Stimulated activated naive CD8-positive, alpha-beta T cell treated with anti-CD3 and anti-CD28 coated beads, Interleukin-15, amount 100 ng/mL, for 72 hours (primary cell): Measurements from ENCODE around the gene SLC35A4.
"Not testable (repeated sequence)": the region's sequence is repeated elsewhere in the genome, so short reads cannot be mapped to it uniquely, and the experiment has no call there.

Source experiments
- ATAC-seq: fragments of 150-1000 bp; cut with Tn5 transposase; 2 replicates; pipeline ENCODE4 v1.10.0; 2021; ENCODE audit warnings: mild to moderate bottlenecking, moderate library complexity
- DNase-seq, 2 donors: peaks; one replicate each; pipeline ENCODE4 v3.0.0; 2021 to 2022
- H3K27ac Mint-ChIP-seq, 2 donors: one replicate each; pipeline ENCODE4 v1.8.0; 2022; ENCODE audit warnings: mild to moderate bottlenecking in 2 of 2, mixed read lengths in 2 of 2, moderate library complexity in 2 of 2
- H3K27me3 Mint-ChIP-seq: one replicate; pipeline ENCODE4 v1.8.0; 2022; ENCODE audit warnings: mixed read lengths
- H3K4me1 Mint-ChIP-seq: one replicate; pipeline ENCODE4 v1.8.0; 2022; ENCODE audit warnings: mild to moderate bottlenecking, mixed read lengths
- H3K4me3 Mint-ChIP-seq, 2 donors: one replicate each; pipeline ENCODE4 v1.8.0; 2022; ENCODE audit warnings: mild to moderate bottlenecking in 2 of 2, mixed read lengths in 2 of 2, moderate library complexity in 1 of 2
- H3K9me3 Mint-ChIP-seq, 2 donors: one replicate each; pipeline ENCODE4 v1.8.0; 2022; ENCODE audit warnings: mixed read lengths in 2 of 2

Gene SLC35A4

GRCh38 chr5:140568443-140569063 lies 3.9 kb downstream of the SLC35A4 start:
- peak overlapping the region; percentile 60 to 71 for H3K4me3 Mint-ChIP-seq
- no peak for DNase-seq
- H3K27ac Mint-ChIP-seq = peak overlapping the region; percentile 96 to 97
- no peaks in the 10 kb centered on the region for H3K9me3 Mint-ChIP-seq
- H3K4me1 Mint-ChIP-seq = peaks cover 59% of the 10 kb centered on the region
- H3K27me3 Mint-ChIP-seq = no peaks in the 10 kb centered on the region
- no peak for ATAC-seq

GRCh38 chr5:140569197-140569596 lies 4.6 kb downstream of the SLC35A4 start:
- ATAC-seq = no peak
- H3K27me3 Mint-ChIP-seq = no peaks in the 10 kb centered on the region
- H3K9me3 Mint-ChIP-seq = no peaks in the 10 kb centered on the region
- peak overlapping the region; percentile 60 to 71 for H3K4me3 Mint-ChIP-seq
- H3K27ac Mint-ChIP-seq = peak overlapping the region; percentile 96 to 97
- H3K4me1 Mint-ChIP-seq = peaks cover 53% of the 10 kb centered on the region
- no peak for DNase-seq

GRCh38 chr5:140570058-140570457 lies 5.4 kb downstream of the SLC35A4 start:
- ATAC-seq (no peak), DNase-seq (no peak)
- no peaks in the 10 kb centered on the region for H3K27me3 Mint-ChIP-seq
- peaks cover 50% of the 10 kb centered on the region for H3K4me1 Mint-ChIP-seq
- peak overlapping the region; percentile 59 to 93 for H3K27ac Mint-ChIP-seq
- H3K4me3 Mint-ChIP-seq = no peak overlapping the region
- H3K9me3 Mint-ChIP-seq = no peaks in the 10 kb centered on the region

GRCh38 chr5:140570488-140570887 lies 5.9 kb downstream of the SLC35A4 start:
- H3K4me3 Mint-ChIP-seq = no peak overlapping the region
- peak overlapping the region; percentile 59 to 93 for H3K27ac Mint-ChIP-seq
- no peak for ATAC-seq
- no peaks in the 10 kb centered on the region for H3K9me3 Mint-ChIP-seq
- peaks cover 49% of the 10 kb centered on the region for H3K4me1 Mint-ChIP-seq
- H3K27me3 Mint-ChIP-seq = no peaks in the 10 kb centered on the region
- no peak for DNase-seq

- no peaks in the 10 kb centered on the region for H3K27me3 Mint-ChIP-seq
- H3K27ac Mint-ChIP-seq = peak overlapping the region in 1 of 2 donors; percentile 82
- H3K4me3 Mint-ChIP-seq = no peak overlapping the region
- no peak for DNase-seq
- H3K4me1 Mint-ChIP-seq = peaks cover 43% of the 10 kb centered on the region
- no peaks in the 10 kb centered on the region for H3K9me3 Mint-ChIP-seq
- no peak for ATAC-seq
Observed at GRCh38 chr5:140571105-140571504, 6.5 kb downstream of the SLC35A4 start.

- ATAC-seq = no peak
Observed at GRCh38 chr5:140573683-140574082, 9.1 kb downstream of the SLC35A4 start.

GRCh38 chr5:140574165-140574564 lies 9.5 kb downstream of the SLC35A4 start:
- H3K4me3 Mint-ChIP-seq = no peak overlapping the region
- DNase-seq = no peak
- no peaks in the 10 kb centered on the region for H3K27me3 Mint-ChIP-seq
- no peak overlapping the region for H3K27ac Mint-ChIP-seq
- no peaks in the 10 kb centered on the region for H3K9me3 Mint-ChIP-seq
- H3K4me1 Mint-ChIP-seq = peaks cover 12% of the 10 kb centered on the region
- ATAC-seq = no peak

More at GRCh38 chr5:140573683-140574082, 9.1 kb downstream of the SLC35A4 start:
- H3K4me1 Mint-ChIP-seq = peaks cover 17% of the 10 kb centered on the region
- no peak overlapping the region for H3K4me3 Mint-ChIP-seq
- H3K9me3 Mint-ChIP-seq = no peaks in the 10 kb centered on the region
- H3K27me3 Mint-ChIP-seq = no peaks in the 10 kb centered on the region
- no peak for DNase-seq
- no peak overlapping the region for H3K27ac Mint-ChIP-seq

GRCh38 chr5:140575309-140575708 lies 10.7 kb downstream of the SLC35A4 start:
- Mint-ChIP-seq H3K4me3 (no peak overlapping the region), H3K4me1 (peaks cover 2% of the 10 kb centered on the region), H3K27me3 (no peaks in the 10 kb centered on the region), H3K27ac (no peak overlapping the region), H3K9me3 (no peaks in the 10 kb centered on the region)
- ATAC-seq = no peak
- no peak for DNase-seq

GRCh38 chr5:140576776-140577201 lies 12.2 kb downstream of the SLC35A4 start:
- DNase-seq (no peak), ATAC-seq (no peak)
- no peaks in the 10 kb centered on the region for H3K4me1 Mint-ChIP-seq
- H3K9me3 Mint-ChIP-seq = no peaks in the 10 kb centered on the region
- no peak overlapping the region for H3K4me3 Mint-ChIP-seq
- no peaks in the 10 kb centered on the region for H3K27me3 Mint-ChIP-seq
- H3K27ac Mint-ChIP-seq = peak overlapping the region in 1 of 2 donors; percentile 19

GRCh38 chr5:140579188-140579747 lies 14.6 kb downstream of the SLC35A4 start:
- not testable (repeated sequence) for ATAC-seq, H3K27ac Mint-ChIP-seq

GRCh38 chr5:140587495-140587894 lies 22.9 kb downstream of the SLC35A4 start:
- Mint-ChIP-seq H3K4me3 (no peak overlapping the region), H3K9me3 (no peaks in the 10 kb centered on the region), H3K4me1 (no peaks in the 10 kb centered on the region), H3K27me3 (peaks cover 8% of the 10 kb centered on the region), H3K27ac (no peak overlapping the region)
- DNase-seq = no peak
- ATAC-seq = no peak

More at GRCh38 chr5:140579188-140579747, 14.6 kb downstream of the SLC35A4 start:
- H3K27me3 Mint-ChIP-seq, DNase-seq, H3K4me3 Mint-ChIP-seq, H3K4me1 Mint-ChIP-seq, H3K9me3 Mint-ChIP-seq: not testable (repeated sequence)

GRCh38 chr5:140588311-140589070 lies 23.9 kb downstream of the SLC35A4 start:
- H3K27ac Mint-ChIP-seq = no peak overlapping the region
- ATAC-seq (no peak), DNase-seq (no peak)
- H3K9me3 Mint-ChIP-seq = no peaks in the 10 kb centered on the region
- H3K27me3 Mint-ChIP-seq = peaks cover 2% of the 10 kb centered on the region
- no peaks in the 10 kb centered on the region for H3K4me1 Mint-ChIP-seq
- no peak overlapping the region for H3K4me3 Mint-ChIP-seq

GRCh38 chr5:140590861-140591260 lies 26.2 kb downstream of the SLC35A4 start:
- no peak overlapping the region for H3K4me3 Mint-ChIP-seq
- H3K9me3 Mint-ChIP-seq = no peaks in the 10 kb centered on the region
- H3K27me3 Mint-ChIP-seq = no peaks in the 10 kb centered on the region
- ATAC-seq (no peak), DNase-seq (no peak)
- no peak overlapping the region for H3K27ac Mint-ChIP-seq
- H3K4me1 Mint-ChIP-seq = peaks cover 7% of the 10 kb centered on the region

GRCh38 chr5:140591747-140592372 lies 27.2 kb downstream of the SLC35A4 start:
- Mint-ChIP-seq H3K27me3 (no peaks in the 10 kb centered on the region), H3K4me3 (no peak overlapping the region), H3K4me1 (peaks cover 8% of the 10 kb centered on the region), H3K9me3 (no peaks in the 10 kb centered on the region), H3K27ac (no peak overlapping the region)
- ATAC-seq (no peak), DNase-seq (no peak)

GRCh38 chr5:140593070-140593469 lies 28.4 kb downstream of the SLC35A4 start:
- not testable (repeated sequence) for H3K9me3 Mint-ChIP-seq

GRCh38 chr5:140594169-140594568 lies 29.5 kb downstream of the SLC35A4 start:
- ATAC-seq = no peak
- Mint-ChIP-seq H3K4me1 (peaks cover 8% of the 10 kb centered on the region), H3K9me3 (no peaks in the 10 kb centered on the region), H3K27ac (no peak overlapping the region), H3K4me3 (no peak overlapping the region), H3K27me3 (no peaks in the 10 kb centered on the region)
- no peak for DNase-seq

More at GRCh38 chr5:140593070-140593469, 28.4 kb downstream of the SLC35A4 start:
- not testable (repeated sequence) for H3K27me3 Mint-ChIP-seq, H3K27ac Mint-ChIP-seq, DNase-seq, ATAC-seq, H3K4me1 Mint-ChIP-seq
- peak overlapping the region in 1 of 2 donors; percentile 44 for H3K4me3 Mint-ChIP-seq
